Dendritic cell treated with granulocyte-macrophage colony-stimulating factor and Interleukin-4, amounts not matched to agents 40 ng/mL and 50 ng/mL, for 4 days (primary cell): Measurements from ENCODE around the gene BHLHE41.

Source experiments
- H3K27ac Mint-ChIP-seq: one replicate; pipeline ENCODE4 v1.8.0; 2022; ENCODE audit warnings: mild to moderate bottlenecking, mixed read lengths
- H3K27me3 Mint-ChIP-seq: one replicate; pipeline ENCODE4 v1.8.0; 2022; ENCODE audit warnings: mild to moderate bottlenecking, mixed read lengths
- H3K36me3 Mint-ChIP-seq: one replicate; pipeline ENCODE4 v1.8.0; 2022; ENCODE audit warnings: low read depth, mixed read lengths
- H3K4me1 Mint-ChIP-seq: one replicate; pipeline ENCODE4 v1.8.0; 2022; ENCODE audit warnings: low read depth, mixed read lengths
- H3K4me3 Mint-ChIP-seq: one replicate; pipeline ENCODE4 v1.8.0; 2022; ENCODE audit warnings: mild to moderate bottlenecking, moderate library complexity, mixed read lengths
- H3K9me3 Mint-ChIP-seq: one replicate; pipeline ENCODE4 v1.8.0; 2022; ENCODE audit warnings: mixed read lengths
- intact Hi-C: fragments of 100-400 bp; cut with micrococcal nuclease; formaldehyde crosslinking; loops from one replicate; pipeline ENCODE4 v1.15.0; 2022

BHLHE41 gene

DNA sequence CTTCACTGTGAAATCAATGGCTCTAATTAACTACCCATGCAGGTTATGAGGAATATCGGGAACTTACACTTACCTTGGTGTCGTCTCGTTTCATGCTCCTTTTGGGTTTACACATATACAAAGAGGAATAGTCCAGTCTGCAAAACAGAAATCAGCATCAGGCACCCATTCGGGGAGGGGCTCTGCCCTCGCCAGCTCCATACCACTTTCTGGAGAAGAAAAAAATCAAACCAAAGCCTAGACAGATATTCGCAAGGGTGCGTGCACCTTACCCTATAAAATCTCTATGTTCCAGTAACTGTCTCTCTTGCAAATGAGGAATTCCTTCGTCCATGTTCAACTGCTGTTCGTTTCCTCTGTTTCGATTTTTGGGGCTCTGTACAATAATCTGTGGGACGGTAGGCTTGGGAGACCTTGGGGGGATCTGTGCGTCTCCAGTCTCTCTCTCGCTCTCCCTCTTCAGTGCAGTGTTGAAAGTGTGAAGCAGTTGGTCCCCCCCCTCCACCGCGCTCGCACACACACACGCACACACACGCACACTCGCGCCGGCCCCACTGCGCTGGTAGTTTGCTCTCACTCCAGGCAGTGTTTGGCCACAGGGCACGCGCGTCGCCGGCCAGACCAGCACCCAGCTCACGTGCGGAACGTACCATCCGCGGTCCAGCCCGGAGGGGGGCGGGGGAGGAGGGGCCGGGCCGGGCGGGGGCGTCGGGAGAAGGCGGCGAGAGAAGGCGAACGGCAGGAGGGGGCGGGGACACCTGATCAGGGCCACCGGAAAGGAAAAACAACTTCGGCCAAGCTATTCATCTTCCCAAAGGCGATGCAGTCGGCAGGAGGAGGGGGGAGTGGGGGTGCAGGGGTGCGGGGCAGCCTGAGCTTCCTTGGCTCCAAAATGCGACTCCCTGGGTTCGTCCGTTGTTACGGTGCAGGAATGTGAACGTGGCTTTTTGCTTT, at the start of gene BHLHE41:
TSS of gene BHLHE41 (minus strand) at position 592 of the 954 bp plus-strand sequence. CDS start at position 334, 258 bp downstream.
- Mint-ChIP-seq H3K4me1 (peaks cover 47% of the 10 kb centered on the region), H3K27me3 (peaks cover 85% of the 10 kb centered on the region), H3K9me3 (no peaks in the 10 kb centered on the region), H3K36me3 (no peaks in the 10 kb centered on the region), H3K27ac (peak within 1 kb of the TSS; percentile 17), H3K4me3 (peak within 1 kb of the TSS; percentile 80)
- intact Hi-C loops = loop anchor here (5.0 kb wide), 1 partner anchor 148 kb away; no protein-coding TSS in a partner anchor

DNA sequence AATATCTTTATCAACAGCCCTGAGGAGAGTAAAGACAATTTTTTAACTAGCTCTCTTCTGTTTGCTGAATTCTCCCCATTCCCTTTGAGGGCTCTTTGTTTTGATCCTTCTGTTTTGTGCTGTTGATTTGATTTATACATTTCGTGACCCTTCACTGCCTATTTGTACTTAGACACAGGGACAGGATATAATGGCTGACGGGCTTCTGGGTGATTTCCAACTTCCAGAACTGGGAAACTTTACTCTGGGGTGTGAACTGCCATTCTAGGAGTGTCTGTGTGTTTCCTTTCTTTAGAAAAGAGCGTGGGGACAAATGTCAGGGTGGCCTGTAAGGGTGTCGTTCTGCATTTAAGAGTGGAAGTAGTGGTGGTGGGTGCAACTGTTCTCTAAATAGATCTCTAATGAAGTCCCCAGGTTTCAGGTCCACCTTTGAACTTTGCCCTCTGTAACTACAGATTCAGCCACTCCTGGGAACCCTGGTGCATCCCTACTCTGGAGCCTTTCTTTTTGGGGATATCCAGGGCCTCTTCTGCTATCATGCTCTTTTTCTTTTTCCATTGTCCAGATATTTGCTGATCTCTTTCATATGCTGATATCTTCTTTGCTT, 48.2 kb upstream of the BHLHE41 start:
- Mint-ChIP-seq H3K27ac (no peak overlapping the region), H3K9me3 (no peaks in the 10 kb centered on the region), H3K4me1 (peaks cover 5% of the 10 kb centered on the region), H3K36me3 (no peaks in the 10 kb centered on the region), H3K27me3 (peaks cover 4% of the 10 kb centered on the region), H3K4me3 (no peak overlapping the region)
- intact Hi-C loops = no loop called here

DNA sequence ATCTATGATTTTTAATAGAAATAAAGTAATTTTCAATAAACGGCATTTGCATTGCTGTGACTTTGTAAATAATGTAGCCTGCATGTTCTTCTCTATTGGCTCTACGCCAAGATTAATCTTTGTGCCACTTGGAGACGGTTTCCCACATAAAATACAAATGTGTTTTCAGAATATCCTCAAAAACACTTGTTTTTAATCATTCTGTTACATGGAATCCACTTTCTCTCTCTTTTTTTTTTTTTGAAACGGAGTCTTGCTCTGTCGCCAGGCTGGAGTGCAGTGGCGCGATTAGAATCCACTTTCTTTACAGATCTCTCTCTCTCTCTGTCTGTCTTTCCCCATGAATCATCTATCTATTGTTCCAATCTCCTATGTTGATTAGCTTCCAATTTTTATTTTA, 47.7 kb upstream of the BHLHE41 start:
- H3K27me3 Mint-ChIP-seq = peaks cover 7% of the 10 kb centered on the region

DNA sequence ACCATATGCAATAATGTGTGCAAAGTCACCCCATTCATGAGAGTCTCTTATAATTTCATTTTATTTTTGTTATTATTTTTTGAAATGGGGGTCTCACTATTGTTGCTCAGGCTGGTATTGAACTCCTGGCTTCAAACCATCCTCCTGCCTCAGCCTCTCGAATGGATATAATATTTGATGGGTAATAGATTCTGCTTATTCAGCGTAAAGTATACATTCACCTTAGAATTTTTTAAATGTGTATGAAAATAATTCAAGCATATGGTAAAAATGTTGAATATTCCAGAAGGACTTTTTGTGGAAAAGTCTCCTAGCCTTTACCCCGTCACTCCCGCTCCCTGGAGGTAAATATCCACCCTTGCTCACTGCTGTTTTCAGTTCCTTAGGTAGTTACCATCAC, 47.2 kb upstream of the BHLHE41 start:
- Mint-ChIP-seq H3K9me3 (no peaks in the 10 kb centered on the region), H3K36me3 (no peaks in the 10 kb centered on the region), H3K27me3 (peaks cover 7% of the 10 kb centered on the region), H3K27ac (no peak overlapping the region), H3K4me3 (no peak overlapping the region), H3K4me1 (peaks cover 5% of the 10 kb centered on the region)
- intact Hi-C loops = no loop called here

More for the DNA sequence above, 47.7 kb upstream of the BHLHE41 start:
- no peak overlapping the region for H3K27ac Mint-ChIP-seq
- peaks cover 5% of the 10 kb centered on the region for H3K4me1 Mint-ChIP-seq
- no peak overlapping the region for H3K4me3 Mint-ChIP-seq
- H3K9me3 Mint-ChIP-seq = no peaks in the 10 kb centered on the region
- H3K36me3 Mint-ChIP-seq = no peaks in the 10 kb centered on the region
- intact Hi-C loops = no loop called here

DNA sequence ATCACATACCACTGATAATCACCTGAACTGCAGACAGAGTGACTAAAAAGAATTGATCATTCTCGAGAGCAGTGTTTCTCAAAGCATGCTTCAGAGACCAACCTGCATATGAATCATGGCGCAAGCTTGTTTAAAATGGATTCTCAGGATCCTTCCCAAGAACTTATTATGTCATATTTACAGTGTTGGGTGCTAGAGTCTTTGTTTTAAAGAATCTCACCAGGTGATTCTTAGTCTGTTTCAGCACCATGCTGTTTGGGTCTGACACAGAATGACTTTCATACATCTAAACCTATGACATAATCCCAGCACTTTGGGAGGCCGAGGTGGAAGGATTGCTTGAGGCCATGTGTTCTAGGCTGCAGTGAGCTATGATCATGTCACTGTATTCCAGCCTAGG, 39.3 kb upstream of the BHLHE41 start:
- H3K4me1 Mint-ChIP-seq = no peaks in the 10 kb centered on the region
- H3K36me3 Mint-ChIP-seq = no peaks in the 10 kb centered on the region
- intact Hi-C loops = no loop called here
- no peak overlapping the region for H3K27ac Mint-ChIP-seq
- no peaks in the 10 kb centered on the region for H3K9me3 Mint-ChIP-seq
- H3K27me3 Mint-ChIP-seq = peaks cover 16% of the 10 kb centered on the region
- no peak overlapping the region for H3K4me3 Mint-ChIP-seq

DNA sequence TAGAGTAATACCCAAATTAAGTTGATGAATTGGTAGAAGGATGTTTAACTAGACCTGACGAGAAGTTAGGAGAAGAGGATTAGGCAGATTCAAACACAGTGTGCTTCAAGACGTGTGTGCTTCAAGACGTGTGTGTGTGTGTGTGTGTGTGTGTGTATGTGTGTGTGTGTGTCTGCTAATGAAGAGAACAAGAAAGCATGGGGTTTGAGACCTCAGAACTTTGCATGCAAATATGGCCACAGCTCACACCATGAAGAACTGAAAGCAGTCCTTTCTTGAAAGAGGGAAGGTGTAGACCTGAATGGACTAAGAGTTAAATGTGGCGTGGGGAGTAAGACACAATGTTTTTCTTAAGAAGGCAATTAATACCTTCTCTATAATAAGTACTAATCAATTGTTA, 38.1 kb upstream of the BHLHE41 start:
- H3K27me3 Mint-ChIP-seq = peaks cover 20% of the 10 kb centered on the region
- no peak overlapping the region for H3K27ac Mint-ChIP-seq
- H3K4me1 Mint-ChIP-seq = no peaks in the 10 kb centered on the region
- H3K9me3 Mint-ChIP-seq = no peaks in the 10 kb centered on the region
- H3K36me3 Mint-ChIP-seq = no peaks in the 10 kb centered on the region
- H3K4me3 Mint-ChIP-seq = no peak overlapping the region
- intact Hi-C loops = no loop called here

DNA sequence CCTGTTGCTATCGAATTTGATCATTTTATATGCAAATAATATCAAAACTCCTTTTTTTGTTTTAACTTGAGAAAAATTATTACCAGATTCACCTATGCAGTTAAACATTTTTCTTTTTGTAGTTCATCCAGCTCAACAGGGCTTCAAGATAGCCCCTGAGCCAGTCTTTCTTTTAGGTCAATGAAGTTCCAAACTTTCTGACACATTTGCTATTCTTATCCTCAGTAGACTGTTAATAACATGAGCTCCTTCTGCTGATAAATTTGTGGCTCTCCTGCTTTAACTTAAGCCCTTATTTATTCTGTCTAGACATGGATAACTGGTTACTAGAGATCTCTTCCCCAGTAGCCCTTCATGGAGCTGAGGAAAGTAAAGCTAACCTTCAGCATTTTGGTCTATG, 37.3 kb upstream of the BHLHE41 start:
- Mint-ChIP-seq H3K27ac (no peak overlapping the region), H3K27me3 (peaks cover 19% of the 10 kb centered on the region), H3K4me3 (no peak overlapping the region), H3K4me1 (no peaks in the 10 kb centered on the region), H3K36me3 (no peaks in the 10 kb centered on the region), H3K9me3 (no peaks in the 10 kb centered on the region)
- intact Hi-C loops = no loop called here

DNA sequence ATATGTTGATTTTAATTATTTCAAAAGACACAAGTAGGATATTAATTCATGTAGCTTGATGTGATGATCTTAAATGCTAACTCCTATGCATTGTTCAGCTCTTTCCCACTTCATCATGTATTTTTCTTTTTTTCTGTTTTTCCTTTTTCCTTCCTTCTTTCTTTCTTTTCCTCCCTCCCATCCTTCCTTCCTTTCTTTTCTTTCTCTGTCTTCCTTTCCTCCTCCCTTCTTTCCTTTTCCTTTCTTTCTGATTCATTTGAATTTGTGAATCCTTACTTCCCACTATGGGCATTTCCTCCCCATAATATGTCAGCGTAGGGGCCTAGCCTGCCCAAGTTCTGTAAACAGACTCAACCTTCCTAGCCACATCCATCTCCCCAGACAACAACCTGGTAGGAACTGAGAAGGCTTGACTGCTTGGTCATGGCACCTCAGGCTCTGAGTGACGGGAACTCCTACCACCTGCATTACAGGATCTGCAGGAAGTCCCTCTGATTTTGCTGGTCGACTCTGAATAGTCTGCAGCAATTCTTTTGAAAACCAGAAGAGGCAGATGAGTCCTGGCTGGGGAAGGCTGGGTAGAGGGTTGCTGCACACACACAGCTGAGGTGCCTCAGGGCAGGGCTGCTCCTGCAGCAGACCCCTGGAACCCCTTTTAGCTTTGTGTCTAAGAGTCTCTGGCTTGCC, 33.4 kb upstream of the BHLHE41 start:
- H3K36me3 Mint-ChIP-seq = no peaks in the 10 kb centered on the region
- H3K27me3 Mint-ChIP-seq = peaks cover 26% of the 10 kb centered on the region
- H3K4me1 Mint-ChIP-seq = peaks cover 16% of the 10 kb centered on the region
- no peaks in the 10 kb centered on the region for H3K9me3 Mint-ChIP-seq
- H3K27ac Mint-ChIP-seq = no peak overlapping the region
- intact Hi-C loops = no loop called here
- no peak overlapping the region for H3K4me3 Mint-ChIP-seq

DNA sequence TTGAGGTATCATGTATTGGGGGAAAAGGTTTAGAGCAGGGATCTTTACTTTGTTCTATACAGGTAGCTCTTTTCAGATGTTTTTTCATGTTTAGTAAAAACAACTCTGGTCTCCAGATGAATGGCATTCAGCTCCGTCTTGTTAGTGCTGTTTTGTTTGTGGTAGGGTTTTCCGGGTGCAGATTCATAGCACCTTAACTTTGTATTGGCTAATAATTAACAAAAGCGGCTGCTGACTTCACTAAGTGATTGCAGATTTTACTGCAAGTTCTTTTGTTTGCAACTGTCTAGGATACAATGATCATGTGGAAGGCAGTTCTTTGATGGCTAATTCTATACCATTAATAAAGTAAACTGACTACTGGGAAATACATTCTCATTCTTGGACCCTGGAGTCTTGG, 32.2 kb upstream of the BHLHE41 start:
- Mint-ChIP-seq H3K36me3 (no peaks in the 10 kb centered on the region), H3K4me3 (no peak overlapping the region), H3K4me1 (peaks cover 16% of the 10 kb centered on the region), H3K27me3 (peaks cover 32% of the 10 kb centered on the region), H3K9me3 (no peaks in the 10 kb centered on the region), H3K27ac (no peak overlapping the region)
- intact Hi-C loops = no loop called here

DNA sequence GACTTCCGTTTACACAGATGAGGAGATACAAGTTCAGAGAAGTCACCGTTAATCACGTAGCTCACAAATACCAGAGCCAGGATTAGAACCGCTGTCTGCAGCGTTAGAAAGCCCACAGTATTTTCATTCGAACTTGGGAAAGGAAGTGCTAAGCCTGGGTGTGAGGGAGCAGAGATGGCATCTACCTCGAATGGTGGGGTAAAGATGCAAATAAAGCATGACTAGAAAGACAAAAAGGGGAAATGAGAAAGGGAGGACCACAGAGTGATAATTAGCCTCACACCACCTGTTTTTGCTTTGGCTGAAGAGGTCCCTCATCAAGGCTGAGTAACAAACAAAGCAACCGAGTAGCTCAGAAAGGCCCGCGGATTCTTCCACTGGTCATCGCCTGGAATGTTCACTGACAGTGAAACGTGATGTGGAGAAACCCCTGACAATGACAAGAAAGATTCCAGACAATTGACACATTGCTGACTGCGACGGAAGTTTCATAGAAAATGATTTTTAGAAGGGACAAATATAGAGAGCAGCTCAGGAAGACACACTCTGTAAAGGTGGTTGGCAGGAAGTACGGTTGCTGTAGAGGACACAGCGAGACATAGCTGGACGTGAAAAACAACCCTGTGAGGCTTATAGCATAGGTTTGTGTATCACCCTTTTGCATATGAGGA, 31.5 kb upstream of the BHLHE41 start:
- Mint-ChIP-seq H3K9me3 (no peaks in the 10 kb centered on the region), H3K27ac (no peak overlapping the region), H3K36me3 (no peaks in the 10 kb centered on the region)

DNA sequence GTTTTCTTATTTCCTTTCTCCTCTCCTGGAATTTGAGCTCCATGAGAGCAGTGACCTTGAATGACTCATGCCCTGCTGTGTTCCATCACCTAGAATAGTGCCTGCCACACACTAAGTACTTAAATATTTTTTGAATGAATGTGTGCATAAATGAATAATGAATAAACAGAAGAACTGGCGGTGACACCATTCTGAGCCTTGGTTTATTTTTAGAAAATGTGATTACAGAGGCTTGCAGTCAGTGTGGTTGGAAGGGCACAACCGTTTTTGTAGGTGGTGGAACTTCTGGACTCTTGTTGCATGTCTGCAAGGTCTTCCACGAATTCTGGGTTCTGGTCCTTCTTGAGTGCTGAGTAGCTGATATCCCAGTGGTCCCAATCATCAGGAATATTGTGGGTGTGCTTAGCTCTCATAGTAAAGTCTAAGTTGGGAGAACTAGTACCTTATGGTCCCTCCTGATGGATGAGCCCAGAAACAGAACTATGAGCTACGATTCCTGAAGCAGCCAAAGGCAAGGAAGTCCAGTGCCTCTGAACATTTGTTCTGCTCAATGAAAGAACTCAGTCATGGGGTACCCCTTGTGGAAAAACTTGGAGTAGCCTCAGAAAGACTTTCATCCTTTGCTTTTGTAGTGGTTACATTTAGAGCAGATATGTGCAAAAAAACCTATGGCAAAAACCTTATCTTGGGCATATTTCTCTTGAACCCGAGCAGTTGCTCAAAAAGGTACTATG, 28.8 kb upstream of the BHLHE41 start:
- no peak overlapping the region for H3K4me3 Mint-ChIP-seq
- peaks cover 19% of the 10 kb centered on the region for H3K27me3 Mint-ChIP-seq
- no peaks in the 10 kb centered on the region for H3K36me3 Mint-ChIP-seq
- H3K27ac Mint-ChIP-seq = no peak overlapping the region
- H3K9me3 Mint-ChIP-seq = no peaks in the 10 kb centered on the region
- intact Hi-C loops = no loop called here
- peaks cover 16% of the 10 kb centered on the region for H3K4me1 Mint-ChIP-seq

More for the DNA sequence above, 31.5 kb upstream of the BHLHE41 start:
- Mint-ChIP-seq H3K4me3 (no peak overlapping the region), H3K27me3 (peaks cover 32% of the 10 kb centered on the region), H3K4me1 (peaks cover 16% of the 10 kb centered on the region)
- intact Hi-C loops = no loop called here

DNA sequence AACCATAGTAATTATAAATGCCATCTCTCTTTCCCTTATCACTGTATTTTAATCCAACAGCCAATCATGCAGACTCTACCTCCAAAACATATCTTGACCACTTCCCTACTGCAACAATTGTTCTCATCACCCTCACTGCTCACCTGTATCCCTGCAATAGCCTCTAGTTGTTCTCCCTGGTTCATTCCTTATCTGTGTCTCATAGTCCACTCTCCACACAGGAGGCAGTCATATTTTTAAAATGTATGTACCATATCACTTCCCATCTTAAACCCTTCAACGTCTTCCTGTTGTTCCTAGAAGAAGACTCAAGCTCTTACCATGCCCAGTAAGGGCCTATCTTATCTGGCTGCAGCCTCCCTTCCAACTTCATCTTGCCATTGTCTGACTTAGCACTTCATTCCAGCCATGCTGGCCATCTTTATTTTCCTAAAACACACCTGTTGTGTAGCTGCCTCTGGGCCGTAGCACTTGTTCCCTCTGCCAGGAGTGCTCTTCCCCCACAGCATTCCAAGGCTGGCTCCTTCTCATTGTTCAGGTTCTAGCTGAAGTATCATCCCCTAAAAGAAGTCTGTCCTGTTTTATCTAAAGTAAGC, 27.8 kb upstream of the BHLHE41 start:
- Mint-ChIP-seq H3K36me3 (no peaks in the 10 kb centered on the region), H3K4me3 (no peak overlapping the region), H3K9me3 (no peaks in the 10 kb centered on the region), H3K27me3 (peaks cover 19% of the 10 kb centered on the region), H3K4me1 (peaks cover 16% of the 10 kb centered on the region), H3K27ac (no peak overlapping the region)
- intact Hi-C loops = no loop called here
